ENCODE results near the gene FAM174B.

- TF ChIP-seq POLR2A (IDR thresholded peaks at IDR 0.05): no peak
- no peak for TF ChIP-seq CTCF (IDR thresholded peaks at IDR 0.05)
Observed at GRCh38 chr15:92611150-92611549, 44.4 kb downstream of the FAM174B start.

Data from thyroid gland (tissue), 4 donors.